ENCODE measurements around the gene RNU6-7.

RNU6-7 gene

GRCh38 chr14:32250681-32251080, 48.8 kb downstream of the RNU6-7 start:
- DNase-seq (ENCODE audit: low read depth): no peak
- no peak for TF ChIP-seq CTCF (conservative IDR thresholded peaks at IDR 0.05; ENCODE audit: low read depth, low read length)

GRCh38 chr14:32251530-32251929, 49.7 kb downstream of the RNU6-7 start:
- DNase-seq (ENCODE audit: low read depth): no peak
- TF ChIP-seq CTCF (conservative IDR thresholded peaks at IDR 0.05; ENCODE audit: low read depth, low read length): no peak
- no peak overlapping the region for H3K4me3 ChIP-seq (ENCODE audit: low read depth, low read length)

More at GRCh38 chr14:32250681-32251080, 48.8 kb downstream of the RNU6-7 start:
- no peak overlapping the region for H3K4me3 ChIP-seq (ENCODE audit: low read depth, low read length)

Data from choroid plexus epithelial cell (primary cell).